ENCODE measurements around the gene SRGAP2.
"Not testable (repeated sequence)": the region's sequence is repeated elsewhere in the genome, so short reads cannot be mapped to it uniquely, and the experiment has no call there.

The SRGAP2 gene

GRCh38 chr1:206252680-206253335, 49.5 kb downstream of the SRGAP2 start:
- DNase-seq: not testable (repeated sequence)

All from NCI-H146 (cell line).